Measurements from ENCODE around the gene IFIT5. TPM values are rescaled to one million over a fixed set of nuclear protein-coding genes. Genes with fewer than 3 reads are reported as not detected.
"Not testable (repeated sequence)": the region's sequence is repeated elsewhere in the genome, so short reads cannot be mapped to it uniquely, and the experiment has no call there.

IFIT5 gene
- total and polyA plus RNA-seq, 2 experiments from 2014 or later: 6.5 to 17.1 TPM

GRCh38 chr10:89442289-89442688 lies 27.9 kb downstream of the IFIT5 start:
- Histone ChIP-seq H3K27me3 (no peaks in the 10 kb centered on the region), H3K9me3 (ENCODE audit: low read depth) (no peaks in the 10 kb centered on the region), H3K79me2 (no peaks in the 10 kb centered on the region), H4K20me1 (ENCODE audit: insufficient read depth, poor library complexity, severe bottlenecking) (no peaks in the 10 kb centered on the region), H3K4me1 (ENCODE audit: insufficient read depth) (no peaks in the 10 kb centered on the region), H3K9me2 (replicated peaks; ENCODE audit: insufficient read depth) (no peaks in the 10 kb centered on the region), H3K27ac (no peak overlapping the region), H3K4me3 (no peak overlapping the region), H3K4me2 (no peak overlapping the region), H2AFZ (no peak overlapping the region), H3K36me3 (replicated peaks; ENCODE audit: insufficient read depth, low read depth) (no peaks in the 10 kb centered on the region)
- WGBS (ENCODE audit: low lambda C conversion rate, missing lambda C conversion rate): 81% methylated on average over 1 of the region's 1 CpG
- DNase-seq (ENCODE audit: low spot score): no peak
- TF ChIP-seq EZH2 (IDR thresholded peaks at IDR 0.05; ENCODE audit: borderline replicate concordance) (no peak), EZH2phosphoT487 (IDR thresholded peaks at IDR 0.05; ENCODE audit: low read depth, severe bottlenecking, unreplicated experiment) (no peak)
- TF ChIP-seq, protein P1, sequence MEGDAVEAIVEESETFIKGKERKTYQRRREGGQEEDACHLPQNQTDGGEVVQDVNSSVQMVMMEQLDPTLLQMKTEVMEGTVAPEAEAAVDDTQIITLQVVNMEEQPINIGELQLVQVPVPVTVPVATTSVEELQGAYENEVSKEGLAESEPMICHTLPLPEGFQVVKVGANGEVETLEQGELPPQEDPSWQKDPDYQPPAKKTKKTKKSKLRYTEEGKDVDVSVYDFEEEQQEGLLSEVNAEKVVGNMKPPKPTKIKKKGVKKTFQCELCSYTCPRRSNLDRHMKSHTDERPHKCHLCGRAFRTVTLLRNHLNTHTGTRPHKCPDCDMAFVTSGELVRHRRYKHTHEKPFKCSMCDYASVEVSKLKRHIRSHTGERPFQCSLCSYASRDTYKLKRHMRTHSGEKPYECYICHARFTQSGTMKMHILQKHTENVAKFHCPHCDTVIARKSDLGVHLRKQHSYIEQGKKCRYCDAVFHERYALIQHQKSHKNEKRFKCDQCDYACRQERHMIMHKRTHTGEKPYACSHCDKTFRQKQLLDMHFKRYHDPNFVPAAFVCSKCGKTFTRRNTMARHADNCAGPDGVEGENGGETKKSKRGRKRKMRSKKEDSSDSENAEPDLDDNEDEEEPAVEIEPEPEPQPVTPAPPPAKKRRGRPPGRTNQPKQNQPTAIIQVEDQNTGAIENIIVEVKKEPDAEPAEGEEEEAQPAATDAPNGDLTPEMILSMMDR (IDR thresholded peaks at IDR 0.05; ENCODE audit: poor library complexity): no peak

GRCh38 chr10:89444819-89445218 lies 30.5 kb downstream of the IFIT5 start:
- 93% methylated on average over 7 of the region's 7 CpGs for WGBS (ENCODE audit: low lambda C conversion rate, missing lambda C conversion rate)
- H3K27ac ChIP-seq; H2AFZ ChIP-seq; H3K79me2 ChIP-seq; H3K9me3 ChIP-seq (ENCODE audit: low read depth); H4K20me1 ChIP-seq (ENCODE audit: insufficient read depth, poor library complexity, severe bottlenecking); H3K4me1 ChIP-seq (ENCODE audit: insufficient read depth); H3K36me3 ChIP-seq (replicated peaks; ENCODE audit: insufficient read depth, low read depth); H3K9me2 ChIP-seq (replicated peaks; ENCODE audit: insufficient read depth); H3K27me3 ChIP-seq; H3K4me3 ChIP-seq; H3K4me2 ChIP-seq; DNase-seq (ENCODE audit: low spot score): not testable (repeated sequence)

- Histone ChIP-seq H4K20me1 (ENCODE audit: insufficient read depth, poor library complexity, severe bottlenecking) (no peaks in the 10 kb centered on the region), H3K9me3 (ENCODE audit: low read depth) (no peaks in the 10 kb centered on the region), H3K27me3 (no peaks in the 10 kb centered on the region), H3K9me2 (replicated peaks; ENCODE audit: insufficient read depth) (no peaks in the 10 kb centered on the region), H3K4me1 (ENCODE audit: insufficient read depth) (no peaks in the 10 kb centered on the region), H3K36me3 (replicated peaks; ENCODE audit: insufficient read depth, low read depth) (no peaks in the 10 kb centered on the region), H2AFZ (no peak overlapping the region), H3K79me2 (no peaks in the 10 kb centered on the region), H3K4me2 (no peak overlapping the region), H3K27ac (no peak overlapping the region), H3K4me3 (no peak overlapping the region)
- WGBS (ENCODE audit: low lambda C conversion rate, missing lambda C conversion rate): 52% methylated on average over 2 of the region's 2 CpGs
- TF ChIP-seq EZH2phosphoT487 (IDR thresholded peaks at IDR 0.05; ENCODE audit: low read depth, severe bottlenecking, unreplicated experiment): no peak
- TF ChIP-seq, protein P1 (IDR thresholded peaks at IDR 0.05; ENCODE audit: poor library complexity): no peak
- no peak for TF ChIP-seq EZH2 (IDR thresholded peaks at IDR 0.05; ENCODE audit: borderline replicate concordance)
- no peak for DNase-seq (ENCODE audit: low spot score)
Observed at GRCh38 chr10:89450901-89451300, 36.5 kb downstream of the IFIT5 start.

DNA sequence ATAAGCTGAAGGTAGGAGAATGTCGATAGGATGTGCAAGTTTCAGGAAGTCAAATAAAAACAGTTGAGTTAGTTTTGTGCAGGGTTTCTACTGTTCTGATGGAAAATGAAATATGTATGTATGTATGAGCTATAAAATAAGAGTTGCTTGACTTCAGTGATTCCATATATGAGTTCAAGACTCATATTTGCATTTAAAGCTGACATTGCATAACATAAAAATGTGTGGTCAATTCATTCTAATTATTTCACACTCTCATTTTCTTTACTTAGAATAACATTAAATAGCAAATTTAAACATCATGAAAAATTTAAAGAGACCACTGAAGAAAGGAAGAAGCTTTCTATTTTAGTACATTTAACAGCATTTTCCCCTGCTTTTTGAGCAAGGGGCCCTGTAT lies 37.8 kb downstream of the IFIT5 start:
- TF ChIP-seq EZH2phosphoT487 (IDR thresholded peaks at IDR 0.05; ENCODE audit: low read depth, severe bottlenecking, unreplicated experiment) (no peak), EZH2 (IDR thresholded peaks at IDR 0.05; ENCODE audit: borderline replicate concordance) (no peak)
- TF ChIP-seq, protein P1 (IDR thresholded peaks at IDR 0.05; ENCODE audit: poor library complexity): no peak
- no peak overlapping the region for H3K4me3 ChIP-seq
- no peaks in the 10 kb centered on the region for H4K20me1 ChIP-seq (ENCODE audit: insufficient read depth, poor library complexity, severe bottlenecking)
- H3K36me3 ChIP-seq (replicated peaks; ENCODE audit: insufficient read depth, low read depth): no peaks in the 10 kb centered on the region
- H3K79me2 ChIP-seq: no peaks in the 10 kb centered on the region
- no peaks in the 10 kb centered on the region for H3K9me2 ChIP-seq (replicated peaks; ENCODE audit: insufficient read depth)
- H3K27ac ChIP-seq: no peak overlapping the region
- no peaks in the 10 kb centered on the region for H3K9me3 ChIP-seq (ENCODE audit: low read depth)
- no peak overlapping the region for H2AFZ ChIP-seq
- WGBS (ENCODE audit: low lambda C conversion rate, missing lambda C conversion rate): 89% methylated on average over 1 of the region's 1 CpG
- DNase-seq (ENCODE audit: low spot score): no peak
- H3K4me2 ChIP-seq: no peak overlapping the region
- H3K27me3 ChIP-seq: no peaks in the 10 kb centered on the region
- no peaks in the 10 kb centered on the region for H3K4me1 ChIP-seq (ENCODE audit: insufficient read depth)

Measured in hepatocyte (in vitro differentiated cells).